HG03342 (cell line): ENCODE measurements around the gene LCN2.
"Not testable (repeated sequence)": the region's sequence is repeated elsewhere in the genome, so short reads cannot be mapped to it uniquely, and the experiment has no call there.

Experiments
- ATAC-seq: cut with Tn5 transposase; IDR thresholded peaks from one replicate; pipeline ENCODE4 v1.9.1; 2021; ENCODE audit warnings: mild to moderate bottlenecking, moderate library complexity; ENCODE audit not compliant: unreplicated experiment

The LCN2 gene

DNA sequence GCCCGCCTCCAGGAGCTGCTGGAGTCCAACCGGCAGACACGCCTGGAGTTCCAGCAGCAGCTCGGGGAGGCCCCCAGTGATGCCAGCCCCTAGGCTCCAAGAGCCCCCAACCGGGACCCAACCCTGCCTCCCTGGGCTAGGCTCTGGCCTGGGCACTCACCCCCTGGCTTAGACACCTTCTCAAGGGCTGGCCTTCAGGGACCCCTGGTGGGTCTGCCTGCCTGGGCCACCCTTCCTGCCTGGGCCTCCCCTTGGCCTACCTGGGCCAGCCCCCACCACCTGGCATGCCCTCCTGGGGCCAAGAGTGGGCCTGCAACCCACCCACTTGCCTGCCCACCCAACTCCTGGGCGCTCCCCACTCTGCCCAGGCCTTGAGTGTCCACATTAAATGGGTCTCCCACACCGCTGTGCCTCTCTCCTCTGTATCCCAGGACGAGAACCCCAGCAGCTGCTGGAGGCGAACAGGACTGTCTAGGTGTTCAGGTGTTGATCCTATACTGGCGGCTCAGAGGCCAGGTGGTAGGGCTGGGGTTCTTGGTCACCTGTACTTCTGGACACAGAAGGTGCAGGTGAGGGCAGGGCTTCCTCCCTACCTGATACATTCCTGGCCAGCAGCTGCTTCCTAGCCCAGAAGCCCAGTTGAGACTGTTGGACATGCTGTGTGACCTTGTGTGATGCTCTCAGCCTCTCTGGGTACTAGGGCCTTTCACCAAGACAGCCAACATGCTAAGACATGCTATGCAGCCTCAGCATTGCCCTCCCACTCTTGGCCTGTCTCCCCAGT lies 14.5 kb downstream of the LCN2 start:
- no peak for ATAC-seq

- ATAC-seq = no peak
Measured at GRCh38 chr9:128164307-128164885, 15.1 kb downstream of the LCN2 start.

GRCh38 chr9:128166169-128166568 lies 16.9 kb downstream of the LCN2 start:
- no peak for ATAC-seq

DNA sequence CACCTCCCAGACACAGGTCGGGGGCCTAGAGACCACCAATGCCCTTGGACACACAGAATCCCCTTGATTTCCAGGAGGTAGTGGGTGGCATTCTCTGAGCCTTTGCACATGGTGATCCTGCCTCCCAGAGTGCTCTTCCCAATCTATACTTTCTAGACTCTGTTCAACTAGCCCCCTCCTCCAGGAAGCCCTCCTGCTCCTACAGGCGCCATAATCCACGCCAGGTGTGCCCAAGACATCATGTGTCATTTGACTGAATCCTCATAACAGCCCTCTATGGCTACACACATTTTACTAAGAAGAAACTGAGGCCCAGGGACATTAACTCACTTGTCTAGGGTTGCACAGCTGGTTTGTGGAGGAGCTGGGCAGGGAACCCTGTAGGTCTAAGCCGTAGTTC lies 18.0 kb downstream of the LCN2 start:
- ATAC-seq = no peak

GRCh38 chr9:128168731-128169308 lies 19.6 kb downstream of the LCN2 start:
- ATAC-seq = no peak

DNA sequence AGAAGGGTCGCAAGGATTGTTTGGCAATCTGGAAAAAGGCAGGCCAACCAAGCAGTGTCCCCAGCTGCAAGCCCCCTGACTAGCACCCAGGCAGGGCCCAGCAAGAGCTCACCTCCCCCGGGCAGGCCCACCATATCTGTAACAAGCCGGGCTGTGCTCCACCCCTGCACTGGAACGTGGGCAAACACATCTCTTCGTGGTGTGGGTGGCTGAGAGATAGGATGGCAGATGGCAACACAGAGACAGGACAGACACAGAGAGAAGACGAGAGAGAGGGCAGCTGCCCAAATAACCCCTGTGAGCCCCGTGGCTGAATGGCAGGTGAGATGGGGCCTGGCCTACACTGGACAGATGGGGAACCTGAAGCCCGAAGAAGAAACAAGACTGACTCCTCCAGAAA lies 20.2 kb downstream of the LCN2 start:
- no peak for ATAC-seq

- no peak for ATAC-seq
Measured at GRCh38 chr9:128169925-128170324, 20.7 kb downstream of the LCN2 start.

DNA sequence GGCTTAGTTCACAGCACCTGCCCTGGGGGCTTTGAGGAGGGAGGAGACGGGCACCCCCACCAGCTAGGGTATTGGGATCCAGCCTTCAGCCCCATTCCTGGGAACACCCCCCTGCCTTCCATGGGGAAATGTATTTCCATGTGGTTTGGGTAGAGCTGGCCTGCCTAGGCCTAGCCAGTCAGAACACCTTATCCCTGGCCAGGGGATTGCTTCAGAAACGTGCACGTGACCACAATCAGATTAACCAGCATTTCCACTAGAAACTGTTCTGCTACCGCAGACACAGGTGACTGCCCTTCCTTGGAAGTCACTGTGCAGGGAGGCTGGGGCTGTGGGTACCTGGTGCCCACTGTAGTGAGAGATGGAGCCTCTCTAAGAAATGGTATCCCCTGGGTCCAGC lies 24.8 kb downstream of the LCN2 start:
- ATAC-seq = no peak

GRCh38 chr9:128175102-128175563 lies 25.9 kb downstream of the LCN2 start:
- ATAC-seq = no peak

DNA sequence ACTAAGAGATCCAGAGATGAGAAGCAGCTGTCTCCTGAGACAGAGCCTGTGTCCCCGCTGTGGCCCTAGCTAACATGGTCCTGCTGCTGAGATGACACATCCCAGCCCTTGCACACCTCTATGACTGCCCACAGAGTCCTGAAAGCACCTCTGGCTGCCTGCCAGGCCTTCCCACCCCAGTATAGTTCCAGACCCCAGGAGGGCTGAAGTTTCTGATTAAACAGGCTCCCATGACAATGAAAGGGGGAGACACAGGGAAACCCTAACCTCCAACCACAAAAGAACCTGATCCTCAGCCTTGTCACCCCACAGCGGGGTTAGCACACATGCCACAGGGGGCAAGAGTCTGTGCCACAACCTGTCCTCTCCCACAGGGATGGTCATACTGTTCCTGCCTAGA lies 26.5 kb downstream of the LCN2 start:
- no peak for ATAC-seq

- ATAC-seq = no peak
Measured at GRCh38 chr9:128178806-128179431, 29.7 kb downstream of the LCN2 start.

GRCh38 chr9:128180001-128180400 lies 30.7 kb downstream of the LCN2 start:
- ATAC-seq = no peak

- ATAC-seq = no peak
Measured at GRCh38 chr9:128180447-128180846, 31.2 kb downstream of the LCN2 start.

DNA sequence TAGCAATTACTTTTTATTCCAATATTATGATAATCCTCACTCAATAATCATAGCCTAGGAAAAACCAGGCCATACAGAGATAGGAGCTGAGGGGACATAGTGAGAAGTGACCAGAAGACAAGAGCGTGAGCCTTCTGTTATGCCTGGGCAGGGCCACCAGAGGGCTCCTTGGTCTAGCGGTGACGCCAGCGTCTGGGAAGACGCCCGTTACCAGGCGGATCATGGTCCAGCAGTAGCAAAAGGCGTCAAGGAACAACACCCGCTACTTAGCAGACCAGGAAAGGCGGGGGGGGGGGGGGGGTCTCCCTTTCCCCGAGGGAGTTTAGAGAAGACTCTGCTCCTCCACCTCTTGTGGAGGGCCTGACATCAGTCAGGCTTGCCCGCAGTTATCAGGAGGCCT lies 32.2 kb downstream of the LCN2 start:
- ATAC-seq = not testable (repeated sequence)

DNA sequence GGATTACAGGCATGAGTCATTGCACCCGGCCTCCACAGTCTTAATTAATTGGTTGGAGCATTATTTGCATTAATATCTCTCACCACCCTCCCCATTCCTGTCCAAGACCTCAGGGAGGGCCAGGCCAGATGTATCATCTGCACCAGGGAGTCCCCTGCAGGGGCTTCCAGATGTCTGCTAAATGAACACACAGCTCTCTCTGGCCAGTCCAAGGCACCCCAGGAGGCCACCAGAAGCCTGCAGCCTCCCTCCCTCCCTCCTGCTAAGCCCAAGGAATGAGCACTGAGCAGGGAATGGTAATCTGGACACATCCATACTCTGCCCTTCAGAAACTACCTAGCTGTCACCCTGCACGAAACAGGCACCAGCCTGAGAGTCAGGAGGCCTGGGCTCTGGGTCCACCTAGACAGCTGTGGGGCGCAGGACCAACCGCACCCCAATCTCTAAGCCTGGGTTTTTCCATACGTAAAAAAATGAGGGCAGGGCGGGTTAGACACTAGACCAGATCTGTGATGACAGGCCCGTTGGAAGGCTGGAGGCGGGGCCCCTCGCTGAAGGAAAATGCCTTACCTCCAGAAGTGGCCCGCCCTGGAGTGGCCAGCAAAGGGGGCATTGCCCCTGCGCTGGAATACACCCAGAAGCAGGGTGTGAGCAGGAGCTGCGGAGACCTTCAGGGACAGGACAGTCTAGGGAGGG lies 33.8 kb downstream of the LCN2 start:
- ATAC-seq = no peak

GRCh38 chr9:128185979-128186965 lies 37.0 kb downstream of the LCN2 start:
- no peak for ATAC-seq

GRCh38 chr9:128187361-128187760 lies 38.1 kb downstream of the LCN2 start:
- ATAC-seq = no peak

DNA sequence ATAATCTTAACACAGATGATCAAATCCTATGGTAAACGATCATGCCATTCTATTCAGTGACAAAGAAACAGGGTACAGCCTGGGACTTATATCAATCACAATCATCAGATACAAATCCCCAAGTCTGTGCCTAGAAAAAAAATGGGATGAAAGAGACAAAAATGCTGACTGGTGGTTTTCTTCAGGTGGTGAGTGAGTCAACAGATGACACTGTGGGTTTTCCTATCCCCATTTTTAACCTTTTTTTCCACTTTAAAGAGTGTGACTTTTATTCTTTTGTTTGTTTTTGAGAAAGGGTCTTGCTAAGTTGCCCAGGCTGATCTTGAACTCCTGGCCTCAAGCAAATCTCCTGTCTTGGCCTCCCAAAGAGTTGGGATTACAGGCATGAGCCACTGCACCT lies 39.0 kb downstream of the LCN2 start:
- ATAC-seq = no peak

- no peak for ATAC-seq
Measured at GRCh38 chr9:128190013-128190412, 40.8 kb downstream of the LCN2 start.
